ENCODE results near the gene CCDC97.
"Not testable (repeated sequence)": the region's sequence is repeated elsewhere in the genome, so short reads cannot be mapped to it uniquely, and the experiment has no call there.

Gene CCDC97

GRCh38 chr19:41364524-41365391, 54.8 kb downstream of the CCDC97 start:
- no peak for DNase-seq (ENCODE audit: low spot score)

DNA sequence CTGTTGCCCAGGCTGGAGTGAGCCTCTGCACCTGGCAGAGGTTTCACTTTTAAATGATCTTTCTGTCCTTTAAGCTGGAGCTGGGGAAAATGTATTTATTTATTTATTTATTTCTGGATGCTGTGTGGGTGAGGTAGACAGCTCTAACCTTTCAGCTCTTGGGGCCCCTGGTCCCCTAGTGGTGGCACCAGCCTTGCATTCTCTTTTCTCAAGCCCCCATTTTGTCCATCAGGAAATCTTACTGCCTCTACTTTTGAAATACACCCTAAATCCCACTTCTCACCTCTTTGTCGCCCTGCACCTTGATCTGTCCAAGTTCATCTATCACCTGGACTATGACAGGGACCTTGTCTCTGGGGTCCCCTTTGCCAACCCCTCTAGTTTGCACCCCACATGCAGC, 56.1 kb downstream of the CCDC97 start:
- DNase-seq (ENCODE audit: low spot score): no peak

DNA sequence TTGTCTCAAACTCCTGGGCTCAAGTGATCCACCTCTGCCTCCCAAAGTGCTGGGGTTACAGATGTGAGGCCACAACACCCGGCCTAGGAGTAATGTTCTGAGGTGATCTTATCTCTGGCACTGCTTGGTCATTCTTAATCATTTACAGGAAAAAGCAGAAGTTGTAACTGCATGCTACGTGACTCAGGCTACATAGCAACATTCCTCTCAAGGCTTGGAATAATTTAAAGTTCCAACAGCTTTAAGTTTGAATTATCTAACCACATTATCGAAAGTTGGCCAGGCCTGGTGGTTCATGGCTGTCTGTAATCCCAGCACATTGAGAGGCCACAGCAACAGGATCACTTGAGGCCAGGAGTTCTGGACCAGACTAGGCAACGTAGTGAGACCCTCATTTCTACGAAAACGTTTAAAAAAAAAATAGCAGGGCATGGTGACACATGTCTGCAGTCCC, 57.9 kb downstream of the CCDC97 start:
- DNase-seq (ENCODE audit: low spot score): peak; percentile 67

- DNase-seq (ENCODE audit: low spot score): no peak
These were observed 59.8 kb downstream of the CCDC97 start for GRCh38 chr19:41369769-41370168.

- not testable (repeated sequence) for DNase-seq (ENCODE audit: low spot score)
These were observed 61.1 kb downstream of the CCDC97 start for GRCh38 chr19:41371119-41371518.

DNA sequence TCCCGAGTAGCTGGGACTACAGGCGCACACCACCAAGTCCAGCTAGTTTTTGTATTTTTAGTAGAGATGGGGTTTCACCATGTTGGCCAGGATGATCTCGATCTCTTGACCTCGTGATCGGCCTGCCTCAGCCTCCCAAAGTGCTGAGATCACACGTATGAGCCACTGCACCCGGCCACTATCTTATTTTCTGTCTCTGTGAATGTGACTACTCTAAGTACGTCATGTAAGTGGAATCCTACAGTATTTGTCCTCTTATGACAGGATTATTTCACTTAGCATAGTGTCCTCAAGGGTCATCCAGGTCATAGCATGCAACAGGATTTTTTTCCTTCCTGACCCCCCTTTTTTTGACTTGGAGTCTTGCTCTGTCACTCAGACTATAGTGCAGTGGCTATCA, 61.6 kb downstream of the CCDC97 start:
- no peak for DNase-seq (ENCODE audit: low spot score)

GRCh38 chr19:41372501-41372900, 62.5 kb downstream of the CCDC97 start:
- DNase-seq (ENCODE audit: low spot score): no peak

DNA sequence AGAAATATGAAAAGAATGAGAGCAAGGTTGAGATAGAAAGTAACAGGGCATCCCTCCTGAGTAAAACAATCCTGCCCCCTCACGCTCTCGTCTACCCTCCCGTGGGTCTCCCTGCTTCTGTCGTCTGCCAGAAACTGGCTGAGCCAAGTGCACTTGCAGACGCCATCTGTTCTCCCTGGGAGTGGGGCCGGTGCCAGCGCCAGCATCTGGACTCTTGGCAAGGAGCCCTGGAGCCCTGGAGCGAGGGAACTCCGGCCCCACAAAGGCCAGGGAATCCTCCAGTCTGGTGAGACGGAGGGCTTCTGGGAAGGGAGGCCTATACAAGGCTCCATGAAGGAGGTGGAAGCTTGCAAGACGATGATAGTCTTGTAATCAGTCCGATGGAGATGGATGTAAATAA, 64.0 kb downstream of the CCDC97 start:
- peak; percentile 84 for DNase-seq (ENCODE audit: low spot score)

All from AG08395 (cell line).